Stimulated activated CD8-positive, alpha-beta memory T cell treated with anti-CD3 and anti-CD28 coated beads, Interleukin-4, amount 100 ng/mL, for 48 hours (primary cell): Measurements from ENCODE around the gene SIPA1.
"Not testable (repeated sequence)": the region's sequence is repeated elsewhere in the genome, so short reads cannot be mapped to it uniquely, and the experiment has no call there.

Source experiments
- DNase-seq: peaks from one replicate; pipeline ENCODE4 v3.0.0-alpha.2; 2020

SIPA1 gene

DNA sequence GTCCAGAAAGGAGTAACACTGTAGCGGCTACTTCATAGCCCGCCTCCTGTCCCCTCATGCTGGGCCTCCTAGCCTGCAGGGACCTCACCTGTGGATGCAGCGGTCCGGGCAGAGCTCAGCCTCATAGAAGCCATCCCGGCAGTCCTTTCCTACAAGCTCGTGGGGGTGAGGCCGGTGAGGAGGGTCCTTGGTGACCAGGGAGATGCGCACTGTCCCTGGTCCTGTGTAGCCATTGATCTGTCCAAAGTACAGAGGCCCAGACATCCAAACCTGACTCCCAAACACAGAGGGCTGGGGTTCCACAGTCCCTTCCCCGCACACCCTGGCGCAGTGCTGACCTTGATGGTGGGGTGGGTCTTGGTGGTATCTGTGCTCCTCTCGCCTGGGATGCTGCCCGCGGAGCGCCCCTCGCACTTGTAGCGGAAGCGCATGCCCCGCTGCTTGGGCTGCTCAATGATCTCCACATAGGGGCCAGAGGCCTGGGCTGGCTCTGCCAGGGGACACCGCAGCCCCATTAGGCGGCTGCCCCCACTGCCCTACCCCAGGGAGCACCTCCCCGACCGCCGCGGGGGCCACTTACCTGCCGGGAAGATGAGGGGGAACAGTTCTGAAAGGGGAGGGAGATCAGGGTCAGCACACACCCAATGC lies 23.8 kb downstream of the SIPA1 start:
- DNase-seq = no peak

DNA sequence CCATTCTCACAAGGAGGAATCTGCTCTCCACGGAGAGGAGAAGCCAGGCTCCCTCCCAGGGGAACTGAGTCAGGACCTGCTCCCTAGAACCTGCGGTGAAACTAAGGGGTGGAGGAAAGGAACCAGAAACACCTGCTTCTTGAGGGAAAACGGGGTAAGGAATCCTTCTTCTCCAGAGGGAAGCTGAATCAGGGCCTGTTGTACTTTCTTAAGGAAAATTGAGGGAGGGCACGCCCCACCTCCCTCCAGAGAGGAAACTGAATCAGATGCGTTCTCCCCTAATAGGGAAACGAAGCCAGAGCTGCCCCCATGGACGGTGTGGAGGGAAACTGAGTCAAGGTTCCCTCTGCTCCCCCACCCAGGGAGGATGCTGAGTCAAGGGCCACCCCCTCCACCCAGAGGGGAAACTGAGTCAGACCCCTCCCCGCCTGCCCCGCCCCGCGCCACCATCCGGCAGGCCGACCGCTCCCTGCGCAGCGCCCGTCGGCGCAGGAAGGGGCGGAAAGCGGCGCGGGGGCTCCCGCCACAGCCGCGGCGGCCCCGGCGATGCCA lies 24.4 kb downstream of the SIPA1 start:
- no peak for DNase-seq

DNA sequence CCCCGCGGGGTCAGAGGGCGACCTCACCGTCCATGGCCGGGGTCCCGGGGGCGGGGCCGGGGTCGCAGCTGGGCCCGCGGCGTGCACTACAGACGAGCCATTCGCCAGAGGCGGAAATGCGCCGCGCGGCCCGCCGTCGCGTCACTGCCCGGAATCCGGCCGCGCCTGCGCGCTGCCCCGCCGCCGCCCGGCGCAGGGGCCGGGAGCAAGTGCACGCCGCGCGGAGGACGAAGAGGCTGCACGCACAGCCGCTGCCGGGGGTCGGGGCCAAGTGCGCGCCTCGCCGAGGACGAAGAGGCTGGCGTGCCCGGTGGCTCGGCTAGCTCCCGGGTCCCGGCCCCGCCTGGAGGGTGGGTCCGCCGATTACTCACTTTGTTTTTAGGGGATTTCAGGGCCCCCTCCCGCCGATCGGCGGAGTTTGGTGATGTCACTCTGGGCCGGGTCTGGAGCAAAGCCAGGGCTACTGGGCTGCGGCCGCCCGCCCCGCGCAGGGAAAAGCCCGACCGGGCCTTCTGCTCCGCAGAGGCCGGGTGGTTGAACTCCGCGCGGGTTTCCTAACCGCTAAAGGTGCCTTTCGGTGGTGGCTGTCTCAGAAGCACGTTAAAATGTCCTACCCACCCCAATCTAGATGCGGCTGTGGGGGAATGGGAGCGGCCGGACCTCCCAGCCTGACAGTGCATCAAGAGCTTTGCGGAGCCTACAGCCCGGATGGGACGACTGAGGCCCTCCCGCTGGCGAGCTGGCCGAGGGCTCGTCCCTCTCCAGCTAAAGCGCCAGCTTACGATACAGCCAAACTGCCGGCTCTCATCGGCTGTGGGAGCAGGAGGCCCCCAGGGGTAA lies 25.1 kb downstream of the SIPA1 start, which contains the start of gene RELA:
Gene RELA, minus strand, starts transcription at position 118 of the 840 bp plus-strand sequence. Its CDS starts 84 bp downstream, at position 34.
- DNase-seq = peak; percentile 93

DNA sequence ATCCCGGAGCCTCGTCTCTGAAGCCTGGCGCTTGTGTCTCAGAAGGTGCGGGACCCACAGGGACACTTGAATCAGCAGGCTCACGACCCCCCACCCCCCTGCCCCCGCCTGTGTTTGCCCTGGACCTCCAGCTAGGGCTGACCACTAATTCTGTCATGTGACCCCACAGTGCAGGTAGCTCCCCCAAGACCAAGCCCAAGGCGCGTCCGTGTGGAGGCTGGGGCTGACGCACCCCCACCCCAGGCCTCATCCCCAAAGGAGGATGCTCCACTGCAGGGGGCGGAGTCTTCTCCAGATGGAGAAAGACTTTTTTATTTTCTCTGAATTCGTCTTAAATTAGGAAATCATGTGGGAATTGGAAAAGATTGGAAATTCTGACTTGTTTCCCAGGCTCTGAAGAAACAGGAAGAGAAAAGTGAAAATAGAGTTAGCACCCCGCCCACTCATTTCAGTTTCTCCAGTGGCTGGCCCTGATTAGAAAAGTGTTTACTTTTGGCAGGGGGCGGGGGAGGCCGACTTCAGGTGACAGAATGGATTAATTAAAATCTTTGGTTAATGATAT lies 25.8 kb downstream of the SIPA1 start:
- DNase-seq = peak; percentile 76

DNA sequence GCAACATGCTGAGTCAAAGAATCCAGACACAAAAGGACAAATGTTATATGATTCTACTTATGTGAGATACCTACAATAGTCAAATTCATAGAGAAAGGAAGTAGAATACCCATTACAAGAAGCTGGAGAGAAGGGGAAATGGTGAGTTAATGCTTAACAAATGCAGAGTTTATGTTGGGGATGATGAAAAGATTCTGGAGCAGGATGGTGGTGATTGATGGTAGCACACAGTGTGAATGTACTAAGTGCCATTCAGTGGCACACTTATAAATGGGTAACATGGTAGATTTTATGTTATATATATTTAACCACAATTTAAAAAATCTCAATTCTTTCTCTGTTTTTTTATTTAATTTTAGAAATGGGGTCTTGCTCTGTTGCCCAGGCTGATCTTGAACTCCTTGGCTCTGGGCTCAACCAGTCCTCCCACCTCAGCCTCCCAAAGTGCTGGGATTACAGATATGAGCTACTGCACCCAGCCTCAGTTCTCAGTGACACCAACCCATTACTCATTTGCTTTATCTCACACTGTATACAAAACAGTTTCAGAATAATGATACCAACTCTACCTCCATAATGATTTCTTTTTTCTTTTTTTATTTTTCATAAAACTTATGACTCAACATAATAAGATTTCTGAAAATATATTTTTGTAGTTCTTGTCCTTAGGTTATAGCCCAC lies 34.4 kb downstream of the SIPA1 start:
- no peak for DNase-seq

DNA sequence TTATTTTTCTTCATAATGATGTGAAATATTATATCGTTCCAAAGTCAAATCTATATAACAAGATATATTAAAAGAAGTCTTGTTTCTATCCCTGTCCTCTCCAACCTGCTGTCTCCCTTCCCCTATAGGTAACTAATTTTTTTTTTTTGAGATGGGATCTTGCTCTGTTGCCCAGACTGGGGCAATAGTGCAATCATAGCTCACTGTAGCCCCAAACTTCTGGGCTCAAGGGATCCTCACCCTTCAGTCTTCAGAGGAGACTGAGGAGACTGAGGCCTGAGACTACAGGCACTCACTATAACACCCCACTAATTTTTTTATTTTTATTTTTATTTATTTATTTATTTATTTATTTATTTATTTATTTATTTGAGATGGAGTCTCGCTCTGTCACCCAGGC lies 35.1 kb downstream of the SIPA1 start:
- no peak for DNase-seq

DNA sequence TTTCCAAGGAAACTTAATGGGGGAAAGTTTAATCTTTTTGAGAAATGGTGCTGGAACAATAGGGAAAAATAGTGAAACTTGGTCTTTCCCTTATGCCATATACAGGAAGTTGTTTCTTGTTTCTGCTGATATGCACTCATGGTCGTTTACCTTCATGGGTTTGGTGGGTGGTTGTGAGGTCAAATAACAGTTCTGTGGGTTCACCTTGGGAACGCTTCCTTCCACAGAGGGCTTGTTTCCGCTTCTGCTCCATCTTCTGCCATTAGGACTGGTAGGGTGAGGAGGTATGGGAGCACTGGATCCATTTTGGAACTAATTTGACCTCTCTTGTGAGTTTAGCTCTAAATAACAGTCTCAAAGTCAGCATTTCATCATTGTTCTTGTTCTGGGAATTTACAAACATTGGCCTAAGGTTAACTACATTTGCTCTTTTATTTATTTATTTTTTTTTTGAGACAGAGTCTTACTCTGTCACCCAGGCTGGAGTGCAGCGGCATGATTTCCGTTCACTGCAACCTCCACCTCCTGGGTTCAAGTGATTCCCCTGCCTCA lies 42.4 kb downstream of the SIPA1 start:
- DNase-seq = no peak

DNA sequence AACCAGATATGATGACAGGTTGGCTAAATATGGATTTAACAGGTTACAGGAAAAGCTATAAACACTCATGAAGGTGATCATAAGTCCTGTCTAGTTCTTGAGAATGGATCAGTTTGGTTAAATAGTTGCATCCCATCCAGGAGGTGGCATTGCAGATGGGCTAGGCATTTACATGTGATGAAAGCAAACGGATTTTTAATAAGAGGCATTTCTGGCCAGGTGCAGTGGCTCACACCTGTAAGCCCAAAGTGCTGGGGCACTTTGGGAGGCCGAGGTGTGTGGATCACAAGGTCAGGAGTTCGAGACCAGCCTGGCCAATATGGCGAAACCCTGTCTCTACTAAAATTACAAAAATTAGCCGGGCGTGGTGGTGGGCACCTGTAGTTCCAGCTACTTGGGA lies 45.6 kb downstream of the SIPA1 start:
- not testable (repeated sequence) for DNase-seq

DNA sequence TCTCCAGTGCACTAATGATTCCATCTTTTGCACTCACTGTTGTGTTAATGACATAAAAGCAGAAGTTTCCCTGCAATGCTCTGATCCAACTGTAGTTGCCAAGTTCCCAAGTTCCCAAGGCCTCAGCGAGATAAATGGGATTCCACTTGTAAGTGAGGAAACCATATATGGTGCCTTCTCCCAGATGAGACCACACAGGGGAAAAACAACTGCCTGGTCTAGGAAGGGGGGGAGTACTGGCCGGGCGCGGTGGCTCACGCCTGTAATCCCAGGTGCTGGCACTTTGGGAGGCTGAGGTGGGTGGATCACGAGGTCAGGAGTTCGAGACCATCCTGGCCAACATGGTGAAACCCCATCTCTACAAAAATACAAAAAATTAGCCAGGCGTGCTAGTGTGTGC lies 48.1 kb downstream of the SIPA1 start:
- DNase-seq = no peak

DNA sequence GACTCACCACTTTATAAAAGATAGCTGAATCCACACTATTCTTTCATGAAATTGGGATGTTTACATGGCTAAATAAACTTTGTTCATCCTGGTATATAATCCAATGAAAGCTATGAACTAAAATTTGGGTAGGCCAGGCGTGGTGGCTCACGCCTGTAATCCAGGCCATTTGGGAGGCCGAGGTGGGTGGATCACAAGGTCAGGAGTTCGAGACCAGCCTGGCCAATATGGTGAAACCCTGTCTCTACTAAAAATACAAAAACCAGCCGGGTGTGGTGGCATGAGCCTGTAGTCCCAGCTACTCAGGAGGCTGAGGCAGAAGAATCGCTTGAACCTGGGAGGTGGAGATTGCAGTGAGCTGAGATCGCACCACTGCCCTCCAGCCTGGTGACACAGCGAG lies 53.9 kb downstream of the SIPA1 start:
- not testable (repeated sequence) for DNase-seq

DNA sequence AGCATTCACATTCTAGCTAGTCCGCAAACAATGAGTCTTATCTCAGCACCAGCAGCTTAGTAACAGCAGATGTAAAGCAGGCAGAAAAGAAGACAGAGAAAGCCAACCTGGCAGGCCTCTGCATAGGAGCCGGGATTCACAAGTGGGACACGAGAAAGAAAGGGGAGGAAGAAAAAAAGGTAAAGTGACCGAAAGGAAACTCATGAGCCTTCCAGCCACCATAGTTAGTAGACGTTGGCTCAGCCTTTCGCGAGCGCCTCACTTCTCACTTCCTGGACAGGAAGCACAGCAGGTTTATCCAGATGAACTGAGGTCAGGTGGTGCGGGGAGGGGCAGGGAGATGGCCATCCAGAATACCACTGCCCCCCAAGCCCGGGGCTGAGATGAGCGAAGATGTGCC lies 54.5 kb downstream of the SIPA1 start:
- no peak for DNase-seq

DNA sequence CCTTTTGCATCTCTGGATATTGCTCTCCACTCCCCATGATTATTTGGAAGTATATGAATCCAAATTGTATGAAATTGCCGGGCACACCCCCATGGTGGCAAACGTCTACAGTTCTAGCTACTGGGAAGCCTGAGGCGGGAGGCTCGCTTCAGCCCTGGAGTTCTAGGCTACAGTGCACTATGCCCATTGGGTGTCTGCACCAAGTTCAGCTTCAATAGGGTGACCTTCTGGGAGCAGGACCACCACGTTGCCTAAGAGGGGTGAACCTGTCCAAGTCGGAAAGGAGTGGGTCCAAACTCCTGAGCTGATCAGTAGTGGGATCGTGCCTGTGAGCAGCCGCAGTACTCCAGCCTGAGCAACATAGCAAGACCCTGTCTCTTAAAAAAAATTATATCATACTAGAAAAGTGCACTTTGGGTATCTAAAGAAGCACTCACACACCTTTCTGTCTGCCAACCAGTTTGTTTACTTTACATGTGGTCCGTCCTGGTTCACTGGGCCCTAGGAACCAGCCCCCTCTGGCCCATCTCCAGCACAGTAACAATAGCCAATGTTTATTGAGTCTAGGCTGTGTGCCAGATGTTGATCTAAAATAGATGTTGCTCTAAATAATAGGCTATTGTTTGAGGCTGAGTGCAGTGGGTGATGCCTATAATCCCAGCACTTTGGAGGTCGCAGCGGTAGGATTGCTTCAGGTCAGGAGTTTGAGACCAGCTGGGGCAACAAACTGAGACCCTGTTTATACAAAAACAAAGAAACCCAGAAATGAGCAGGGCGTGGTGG lies 57.7 kb downstream of the SIPA1 start:
- no peak for DNase-seq

DNA sequence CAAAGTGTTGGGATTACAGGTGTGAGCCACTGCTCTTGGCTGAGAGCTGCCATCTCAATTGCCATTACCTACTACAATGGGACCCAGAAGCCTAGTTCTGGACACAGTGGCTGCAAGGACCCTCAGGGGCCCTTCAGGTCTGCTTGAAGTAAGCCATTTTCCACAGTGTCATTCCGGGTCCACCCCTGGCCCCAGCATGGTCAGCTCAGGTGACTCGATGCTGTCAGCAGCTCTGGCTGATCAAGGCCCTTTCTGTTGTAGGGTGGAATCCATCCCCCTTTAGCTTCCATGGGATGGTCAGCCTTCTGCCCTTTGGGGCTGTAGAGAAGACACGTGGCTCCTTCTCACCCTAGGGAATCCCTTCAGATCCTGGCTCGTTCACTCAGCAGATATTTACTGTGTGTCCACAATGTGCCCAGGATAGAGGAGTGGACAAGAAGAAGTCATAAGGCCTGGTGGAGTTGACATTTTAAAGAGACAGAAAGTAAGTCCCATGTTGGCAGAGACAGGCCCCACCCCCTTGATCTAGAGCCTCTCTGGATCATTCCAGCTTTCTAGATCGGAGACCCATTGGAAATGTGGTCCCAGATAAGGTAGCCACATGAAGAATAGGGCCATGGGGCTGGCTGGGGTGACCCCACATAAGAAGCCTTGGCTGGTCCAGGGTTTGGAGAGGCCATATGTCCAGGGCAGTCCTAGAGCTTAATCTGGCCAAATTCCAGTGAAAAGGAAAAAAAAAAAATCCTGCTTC lies 59.1 kb downstream of the SIPA1 start:
- no peak for DNase-seq

DNA sequence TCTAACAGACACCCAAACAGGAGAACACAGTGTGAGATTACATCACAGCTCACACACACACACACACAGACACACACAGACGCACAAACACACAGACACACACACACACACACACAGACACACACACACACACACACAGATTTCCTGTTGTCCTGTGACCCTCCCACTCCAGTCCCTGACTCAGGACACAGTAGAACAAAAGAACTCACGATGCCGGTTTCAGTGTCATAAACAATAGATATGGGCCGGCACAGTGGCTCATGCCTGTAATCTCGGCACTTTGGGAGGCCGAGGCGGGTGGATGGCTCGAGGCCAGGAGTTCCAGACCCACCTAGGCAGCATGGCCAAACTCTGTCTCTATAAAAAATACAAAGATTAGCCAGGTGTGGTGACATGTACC lies 60.3 kb downstream of the SIPA1 start:
- DNase-seq = no peak

DNA sequence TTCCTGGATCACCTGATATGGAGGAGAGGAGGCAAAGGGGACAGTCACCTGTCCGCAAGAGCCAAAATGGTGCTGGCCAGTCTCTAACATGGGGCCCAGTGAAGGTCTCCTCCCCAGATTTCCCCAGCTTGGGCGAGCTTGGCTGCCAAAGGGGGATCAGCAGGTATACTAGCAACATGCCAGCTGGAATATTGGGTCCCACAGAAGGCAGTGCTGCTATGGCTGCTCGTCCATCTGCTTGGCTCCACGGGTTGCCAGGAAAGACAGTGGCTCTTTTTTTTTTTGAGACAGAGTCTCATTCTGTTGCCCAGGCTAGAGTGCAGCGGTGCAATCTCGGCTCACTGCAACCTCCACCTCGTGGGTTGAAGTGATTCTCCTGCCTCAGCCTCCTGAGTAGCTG lies 61.4 kb downstream of the SIPA1 start:
- no peak for DNase-seq

DNA sequence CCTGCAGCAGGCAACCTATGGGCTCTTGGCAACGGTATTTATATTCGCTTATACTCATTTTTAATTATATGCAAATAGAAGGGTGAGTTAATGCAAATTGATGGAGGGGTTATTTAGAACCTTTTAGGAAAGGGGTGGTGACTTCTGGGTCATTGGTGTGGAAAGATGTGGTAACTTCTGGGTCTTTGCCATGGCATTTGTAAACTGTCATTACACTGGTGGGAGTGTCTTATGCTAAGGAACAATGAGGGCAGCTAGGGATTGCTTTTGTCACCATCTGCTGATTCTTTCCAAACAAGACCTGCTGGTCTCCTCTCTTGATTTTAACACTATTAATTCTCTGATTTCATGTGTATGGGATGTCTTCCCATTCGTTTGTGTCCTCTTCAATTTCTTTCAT lies 62.5 kb downstream of the SIPA1 start:
- DNase-seq = no peak
